ENCODE measurements around the gene PLA2G4D.

Gene PLA2G4D

DNA sequence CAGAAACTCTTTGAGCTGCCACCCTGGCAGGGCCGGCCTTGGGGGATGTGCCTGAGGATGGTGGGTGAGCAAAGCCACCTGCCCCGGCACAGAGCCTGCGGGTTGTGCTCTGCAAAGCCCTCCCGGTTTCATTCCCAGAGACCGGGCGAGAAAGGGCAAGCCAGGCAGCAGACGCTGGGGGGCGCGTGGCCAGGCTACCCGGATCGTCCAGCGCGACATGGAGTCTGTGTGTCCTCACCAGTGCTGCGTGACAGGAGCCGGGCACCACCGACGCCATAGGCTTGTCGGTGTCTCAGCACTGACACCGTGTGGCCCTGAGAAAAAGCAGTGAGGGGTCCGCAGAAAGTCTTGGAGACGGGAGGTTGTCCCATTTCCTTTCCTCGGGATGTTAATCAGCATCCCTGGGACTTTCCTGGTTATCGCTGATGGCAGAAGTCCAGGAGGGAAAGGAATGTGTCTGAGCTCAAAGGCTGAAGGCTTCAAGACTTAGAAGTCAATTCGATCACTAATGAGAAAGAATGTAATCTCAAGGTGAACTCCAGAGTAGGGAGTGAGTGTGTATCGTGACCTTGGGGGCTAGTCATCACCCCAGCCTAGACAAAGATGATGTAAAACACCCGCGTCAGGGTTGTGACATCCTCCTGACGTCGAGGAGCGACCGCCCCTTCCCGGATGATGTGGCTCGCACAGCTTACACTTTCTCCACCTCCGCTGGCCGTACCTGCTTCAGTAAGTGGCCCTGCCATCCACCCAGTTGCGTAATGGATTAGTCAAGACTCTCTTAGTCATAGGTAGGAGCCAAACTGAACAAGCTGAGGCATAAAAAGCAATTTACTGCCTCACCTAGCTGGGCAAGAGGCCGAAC, 37.2 kb downstream of the PLA2G4D start:
- H3K9me2 ChIP-seq (ENCODE audit: low read depth, low read length) = no peaks in the 10 kb centered on the region
- no peaks in the 10 kb centered on the region for H3K4me1 ChIP-seq (ENCODE audit: insufficient read depth, low read length, severe bottlenecking)
- peak overlapping the region; percentile 36 for H3K4me3 ChIP-seq (ENCODE audit: low read depth, low read length, poor library complexity, severe bottlenecking)
- no peaks in the 10 kb centered on the region for H3F3A ChIP-seq (ENCODE audit: insufficient read depth, low read length)
- H3K79me2 ChIP-seq (ENCODE audit: insufficient read depth, low read length) = no peaks in the 10 kb centered on the region
- H3K4me2 ChIP-seq (ENCODE audit: low read length) = peak overlapping the region; percentile 59
- no peaks in the 10 kb centered on the region for H3K9me3 ChIP-seq (ENCODE audit: low read length)
- no peaks in the 10 kb centered on the region for H4K20me1 ChIP-seq (ENCODE audit: insufficient read depth, low read length)
- H3K36me3 ChIP-seq (ENCODE audit: insufficient read depth, low read length) = no peaks in the 10 kb centered on the region
- no peak overlapping the region for H3K9ac ChIP-seq (ENCODE audit: low read length)
- no peak overlapping the region for H3K27ac ChIP-seq (ENCODE audit: low read depth, low read length, poor library complexity, severe bottlenecking)
- no peaks in the 10 kb centered on the region; the same call in 1 of the 2 replicates for H3K27me3 ChIP-seq (ENCODE audit: insufficient read depth, low read length)
- no peak for TF ChIP-seq EZH2 (IDR thresholded peaks at IDR 0.05; ENCODE audit: borderline replicate concordance, low read length)
- peak; percentile 69 for TF ChIP-seq CTCF (IDR thresholded peaks at IDR 0.05; ENCODE audit: low read length)
- H2AFZ ChIP-seq (ENCODE audit: low read length) = no peak overlapping the region

GRCh38 chr15:42053914-42054313, 40.4 kb downstream of the PLA2G4D start:
- no peaks in the 10 kb centered on the region for H3K79me2 ChIP-seq (ENCODE audit: insufficient read depth, low read length)
- H3K9ac ChIP-seq (ENCODE audit: low read length) = no peak overlapping the region
- H3K4me2 ChIP-seq (ENCODE audit: low read length) = no peak overlapping the region
- H3K9me3 ChIP-seq (ENCODE audit: low read length) = no peaks in the 10 kb centered on the region
- H3K36me3 ChIP-seq (ENCODE audit: insufficient read depth, low read length) = no peaks in the 10 kb centered on the region
- H3K4me1 ChIP-seq (ENCODE audit: insufficient read depth, low read length, severe bottlenecking) = no peaks in the 10 kb centered on the region
- H3K27me3 ChIP-seq (ENCODE audit: insufficient read depth, low read length) = no peaks in the 10 kb centered on the region; the same call in 1 of the 2 replicates
- H4K20me1 ChIP-seq (ENCODE audit: insufficient read depth, low read length) = no peaks in the 10 kb centered on the region
- no peaks in the 10 kb centered on the region for H3F3A ChIP-seq (ENCODE audit: insufficient read depth, low read length)
- TF ChIP-seq CTCF (IDR thresholded peaks at IDR 0.05; ENCODE audit: low read length) (no peak), EZH2 (IDR thresholded peaks at IDR 0.05; ENCODE audit: borderline replicate concordance, low read length) (no peak)
- H3K27ac ChIP-seq (ENCODE audit: low read depth, low read length, poor library complexity, severe bottlenecking) = no peak overlapping the region
- no peaks in the 10 kb centered on the region for H3K9me2 ChIP-seq (ENCODE audit: low read depth, low read length)
- H3K4me3 ChIP-seq (ENCODE audit: low read depth, low read length, poor library complexity, severe bottlenecking) = no peak overlapping the region
- H2AFZ ChIP-seq (ENCODE audit: low read length) = no peak overlapping the region

GRCh38 chr15:42053010-42053409, 41.4 kb downstream of the PLA2G4D start:
- no peak for TF ChIP-seq CTCF (IDR thresholded peaks at IDR 0.05; ENCODE audit: low read length)
- TF ChIP-seq EZH2 (IDR thresholded peaks at IDR 0.05; ENCODE audit: borderline replicate concordance, low read length) = no peak
- H4K20me1 ChIP-seq (ENCODE audit: insufficient read depth, low read length) = no peaks in the 10 kb centered on the region
- no peaks in the 10 kb centered on the region for H3K9me3 ChIP-seq (ENCODE audit: low read length)
- H3K79me2 ChIP-seq (ENCODE audit: insufficient read depth, low read length) = no peaks in the 10 kb centered on the region
- no peak overlapping the region for H2AFZ ChIP-seq (ENCODE audit: low read length)
- H3K4me2 ChIP-seq (ENCODE audit: low read length) = no peak overlapping the region
- H3K36me3 ChIP-seq (ENCODE audit: insufficient read depth, low read length) = no peaks in the 10 kb centered on the region
- H3F3A ChIP-seq (ENCODE audit: insufficient read depth, low read length) = no peaks in the 10 kb centered on the region
- H3K27me3 ChIP-seq (ENCODE audit: insufficient read depth, low read length) = no peaks in the 10 kb centered on the region; the same call in 1 of the 2 replicates
- no peaks in the 10 kb centered on the region for H3K4me1 ChIP-seq (ENCODE audit: insufficient read depth, low read length, severe bottlenecking)
- H3K9ac ChIP-seq (ENCODE audit: low read length) = no peak overlapping the region
- H3K27ac ChIP-seq (ENCODE audit: low read depth, low read length, poor library complexity, severe bottlenecking) = no peak overlapping the region
- no peaks in the 10 kb centered on the region for H3K9me2 ChIP-seq (ENCODE audit: low read depth, low read length)
- no peak overlapping the region for H3K4me3 ChIP-seq (ENCODE audit: low read depth, low read length, poor library complexity, severe bottlenecking)
